HepG2 (cell line): ENCODE results near the gene SNRNP200. TPM values are rescaled to one million over a fixed set of nuclear protein-coding genes. Genes with fewer than 3 reads are reported as not detected.

Experiments
- KDM4B ChIP-seq: sonication (generic); formaldehyde crosslinking; IDR thresholded peaks from 2 replicates; pipeline ENCODE4 v1.4.0; 2020; ENCODE audit warnings: missing genetic modification reagents
- KDM5A ChIP-seq: fragments of 200-600 bp; sonication (generic); IDR thresholded peaks from 2 replicates; pipeline ENCODE4 v1.7.0; 2018; ENCODE audit warnings: antibody characterized with exemption, mild to moderate bottlenecking, low read length, borderline replicate concordance
- NKX3-1 ChIP-seq: sonication (generic); formaldehyde crosslinking; IDR thresholded peaks from 2 replicates; pipeline ENCODE4 v1.5.0; 2020; ENCODE audit warnings: missing genetic modification reagents
- NR2F2 ChIP-seq: IDR thresholded peaks from 2 replicates; pipeline ENCODE4 v1.6.1; 2012; ENCODE audit warnings: low read depth, inconsistent platforms, borderline replicate concordance
- NR3C1 ChIP-seq: sonication (generic); formaldehyde crosslinking; IDR thresholded peaks from 2 replicates; pipeline ENCODE4 v1.4.0; 2020; ENCODE audit warnings: missing genetic modification reagents
- ONECUT2 ChIP-seq: sonication (generic); formaldehyde crosslinking; IDR thresholded peaks from 2 replicates; pipeline ENCODE4 v1.4.0; 2020; ENCODE audit warnings: missing genetic modification reagents
- RFX3 ChIP-seq: IDR thresholded peaks from 2 replicates; pipeline ENCODE4 v1.6.1; 2016; ENCODE audit warnings: missing biosample characterization, missing genetic modification reagents
- SMC3 ChIP-seq: IDR thresholded peaks from 2 replicates; pipeline ENCODE4 v1.6.1; 2011; ENCODE audit warnings: low read length, improper control_type of control experiment
- TCF7 ChIP-seq: sonication (generic); IDR thresholded peaks from 2 replicates; pipeline ENCODE4 v1.6.1; 2016; ENCODE audit warnings: antibody characterized with exemption, low read depth
- U2AF1 ChIP-seq: fragments of 200-400 bp; formaldehyde crosslinking; optimal IDR thresholded peaks from 2 replicates; pipeline ENCODE3; 2017; ENCODE audit warnings: mild to moderate bottlenecking, low read depth, low read length
- XRCC5 ChIP-seq: fragments of 200-400 bp; formaldehyde crosslinking; optimal IDR thresholded peaks from 2 replicates; pipeline ENCODE3; 2017; ENCODE audit warnings: mild to moderate bottlenecking, low read length
- ZBTB7B ChIP-seq: sonication (generic); formaldehyde crosslinking; IDR thresholded peaks from 2 replicates; pipeline ENCODE4 v1.4.0; 2020; ENCODE audit warnings: missing genetic modification reagents
- ZNF552 ChIP-seq: sonication (generic); formaldehyde crosslinking; IDR thresholded peaks from 2 replicates; pipeline ENCODE4 v1.9.0; 2022; ENCODE audit warnings: missing genetic modification reagents, mild to moderate bottlenecking, borderline replicate concordance
- ZNF773 ChIP-seq: sonication (generic); formaldehyde crosslinking; IDR thresholded peaks from 2 replicates; pipeline ENCODE4 v1.4.0; 2020; ENCODE audit warnings: missing genetic modification reagents, borderline replicate concordance
- polyA plus RNA-seq, 8 experiments: library from polyadenylated mRNA; depleted of rRNA in 3 of 8; stranded (reverse) in 7 of 8; unstranded in 1 of 8; fragments of >200 nt; fragmentation: Illumina TruSeq in 4 of 8; extraction: Trizol in 4 of 8; gene quantifications; 2 replicates each; pipeline versions ENCODE4 v1.2.1 to v1.2.3, GENCODE V29; 2011 to 2016; ENCODE audit warnings: low read depth in 4 of 8, missing spikeins in 1 of 8, mixed read lengths in 1 of 8; ENCODE audit not compliant: insufficient read depth in 1 of 8
- total RNA-seq, 5 experiments: library from RNA; depleted of rRNA; stranded (reverse); fragments of >200 nt; fragmentation: Illumina TruSeq; extraction: Trizol; gene quantifications; 2 replicates each; pipeline ENCODE4 v1.2.3, GENCODE V29; 2016; ENCODE audit warnings: low read depth in 1 of 5
- TF ChIP-seq, protein P1 (sequence below): sonication (generic); formaldehyde crosslinking; IDR thresholded peaks from 2 replicates; pipeline ENCODE4 v1.5.0; 2020; ENCODE audit warnings: mild to moderate bottlenecking, missing genetic modification reagents
- TF ChIP-seq, protein P2 (sequence below), 2 experiments: fragments of 450-650 bp in 1 of 2; sonication (generic) in 1 of 2; formaldehyde crosslinking; IDR thresholded peaks; 2 replicates each; pipeline versions ENCODE4 v1.5.0 to v1.8.0; 2020 to 2022; ENCODE audit warnings: mild to moderate bottlenecking in 1 of 2, missing genetic modification reagents in 1 of 2
- TF ChIP-seq, protein P3 (sequence below): sonication (generic); formaldehyde crosslinking; IDR thresholded peaks from one replicate; pipeline ENCODE4 v1.5.1; 2020; ENCODE audit warnings: mild to moderate bottlenecking, missing genetic modification reagents; ENCODE audit errors: not compliant biosample characterization
- TF ChIP-seq, protein P4 (sequence below): sonication (generic); formaldehyde crosslinking; IDR thresholded peaks from 2 replicates; pipeline ENCODE4 v1.5.1; 2020; ENCODE audit warnings: mild to moderate bottlenecking, moderate library complexity, missing genetic modification reagents

The SNRNP200 gene
- total and polyA plus RNA-seq, 2 of the 13 experiments (the other 11 are each of a cell fraction or from before 2014, with no cell fraction given): 99.0 to 232 TPM

DNA sequence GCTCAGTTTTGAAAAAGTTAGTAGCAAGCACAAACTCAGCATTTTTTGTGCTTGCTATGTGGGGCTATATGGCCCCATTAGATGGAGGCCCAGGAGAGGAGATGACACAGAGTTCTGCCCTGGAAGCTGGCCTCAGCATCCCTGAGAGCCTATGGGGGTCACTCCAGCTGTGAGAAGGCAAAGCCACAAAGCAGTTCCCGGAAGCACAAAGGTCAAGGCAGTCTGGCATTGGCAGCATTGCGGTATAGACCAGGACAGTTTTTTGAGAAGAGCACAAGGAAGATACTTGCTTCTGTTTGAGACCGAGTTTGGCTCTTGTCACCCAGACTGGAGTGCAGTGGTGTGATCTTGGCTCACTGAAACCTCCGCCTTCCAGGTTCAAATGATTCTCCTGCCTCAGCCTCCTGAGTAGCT, 12.2 kb upstream of the SNRNP200 start (continued):
- TF ChIP-seq NR3C1 (CRISPR knock-in tag) (no peak), NKX3-1 (CRISPR knock-in tag) (no peak), XRCC5 (peak; percentile 33), ZNF552 (CRISPR knock-in tag) (no peak), KDM4B (CRISPR knock-in tag) (no peak), NR2F2 (no peak), ZBTB7B (CRISPR knock-in tag) (peak; percentile 79), SMC3 (no peak), TCF7 (no peak; the same call in 1 of the 2 replicates), RFX3 (CRISPR knock-in tag) (no peak), U2AF1 (no peak), KDM5A (no peak), ZNF773 (CRISPR knock-in tag) (no peak), ONECUT2 (no peak)
- TF ChIP-seq, protein P1, sequence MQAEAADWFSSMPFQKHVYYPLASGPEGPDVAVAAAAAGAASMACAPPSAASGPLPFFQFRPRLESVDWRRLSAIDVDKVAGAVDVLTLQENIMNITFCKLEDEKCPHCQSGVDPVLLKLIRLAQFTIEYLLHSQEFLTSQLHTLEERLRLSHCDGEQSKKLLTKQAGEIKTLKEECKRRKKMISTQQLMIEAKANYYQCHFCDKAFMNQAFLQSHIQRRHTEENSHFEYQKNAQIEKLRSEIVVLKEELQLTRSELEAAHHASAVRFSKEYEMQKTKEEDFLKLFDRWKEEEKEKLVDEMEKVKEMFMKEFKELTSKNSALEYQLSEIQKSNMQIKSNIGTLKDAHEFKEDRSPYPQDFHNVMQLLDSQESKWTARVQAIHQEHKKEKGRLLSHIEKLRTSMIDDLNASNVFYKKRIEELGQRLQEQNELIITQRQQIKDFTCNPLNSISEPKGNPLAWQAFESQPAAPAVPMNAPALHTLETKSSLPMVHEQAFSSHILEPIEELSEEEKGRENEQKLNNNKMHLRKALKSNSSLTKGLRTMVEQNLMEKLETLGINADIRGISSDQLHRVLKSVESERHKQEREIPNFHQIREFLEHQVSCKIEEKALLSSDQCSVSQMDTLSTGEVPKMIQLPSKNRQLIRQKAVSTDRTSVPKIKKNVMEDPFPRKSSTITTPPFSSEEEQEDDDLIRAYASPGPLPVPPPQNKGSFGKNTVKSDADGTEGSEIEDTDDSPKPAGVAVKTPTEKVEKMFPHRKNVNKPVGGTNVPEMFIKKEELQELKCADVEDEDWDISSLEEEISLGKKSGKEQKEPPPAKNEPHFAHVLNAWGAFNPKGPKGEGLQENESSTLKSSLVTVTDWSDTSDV: no peak
- TF ChIP-seq, protein P2, sequence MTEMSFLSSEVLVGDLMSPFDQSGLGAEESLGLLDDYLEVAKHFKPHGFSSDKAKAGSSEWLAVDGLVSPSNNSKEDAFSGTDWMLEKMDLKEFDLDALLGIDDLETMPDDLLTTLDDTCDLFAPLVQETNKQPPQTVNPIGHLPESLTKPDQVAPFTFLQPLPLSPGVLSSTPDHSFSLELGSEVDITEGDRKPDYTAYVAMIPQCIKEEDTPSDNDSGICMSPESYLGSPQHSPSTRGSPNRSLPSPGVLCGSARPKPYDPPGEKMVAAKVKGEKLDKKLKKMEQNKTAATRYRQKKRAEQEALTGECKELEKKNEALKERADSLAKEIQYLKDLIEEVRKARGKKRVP (CRISPR knock-in tag; IDR thresholded peaks at IDR 0.05): no peak
- TF ChIP-seq, protein P3, sequence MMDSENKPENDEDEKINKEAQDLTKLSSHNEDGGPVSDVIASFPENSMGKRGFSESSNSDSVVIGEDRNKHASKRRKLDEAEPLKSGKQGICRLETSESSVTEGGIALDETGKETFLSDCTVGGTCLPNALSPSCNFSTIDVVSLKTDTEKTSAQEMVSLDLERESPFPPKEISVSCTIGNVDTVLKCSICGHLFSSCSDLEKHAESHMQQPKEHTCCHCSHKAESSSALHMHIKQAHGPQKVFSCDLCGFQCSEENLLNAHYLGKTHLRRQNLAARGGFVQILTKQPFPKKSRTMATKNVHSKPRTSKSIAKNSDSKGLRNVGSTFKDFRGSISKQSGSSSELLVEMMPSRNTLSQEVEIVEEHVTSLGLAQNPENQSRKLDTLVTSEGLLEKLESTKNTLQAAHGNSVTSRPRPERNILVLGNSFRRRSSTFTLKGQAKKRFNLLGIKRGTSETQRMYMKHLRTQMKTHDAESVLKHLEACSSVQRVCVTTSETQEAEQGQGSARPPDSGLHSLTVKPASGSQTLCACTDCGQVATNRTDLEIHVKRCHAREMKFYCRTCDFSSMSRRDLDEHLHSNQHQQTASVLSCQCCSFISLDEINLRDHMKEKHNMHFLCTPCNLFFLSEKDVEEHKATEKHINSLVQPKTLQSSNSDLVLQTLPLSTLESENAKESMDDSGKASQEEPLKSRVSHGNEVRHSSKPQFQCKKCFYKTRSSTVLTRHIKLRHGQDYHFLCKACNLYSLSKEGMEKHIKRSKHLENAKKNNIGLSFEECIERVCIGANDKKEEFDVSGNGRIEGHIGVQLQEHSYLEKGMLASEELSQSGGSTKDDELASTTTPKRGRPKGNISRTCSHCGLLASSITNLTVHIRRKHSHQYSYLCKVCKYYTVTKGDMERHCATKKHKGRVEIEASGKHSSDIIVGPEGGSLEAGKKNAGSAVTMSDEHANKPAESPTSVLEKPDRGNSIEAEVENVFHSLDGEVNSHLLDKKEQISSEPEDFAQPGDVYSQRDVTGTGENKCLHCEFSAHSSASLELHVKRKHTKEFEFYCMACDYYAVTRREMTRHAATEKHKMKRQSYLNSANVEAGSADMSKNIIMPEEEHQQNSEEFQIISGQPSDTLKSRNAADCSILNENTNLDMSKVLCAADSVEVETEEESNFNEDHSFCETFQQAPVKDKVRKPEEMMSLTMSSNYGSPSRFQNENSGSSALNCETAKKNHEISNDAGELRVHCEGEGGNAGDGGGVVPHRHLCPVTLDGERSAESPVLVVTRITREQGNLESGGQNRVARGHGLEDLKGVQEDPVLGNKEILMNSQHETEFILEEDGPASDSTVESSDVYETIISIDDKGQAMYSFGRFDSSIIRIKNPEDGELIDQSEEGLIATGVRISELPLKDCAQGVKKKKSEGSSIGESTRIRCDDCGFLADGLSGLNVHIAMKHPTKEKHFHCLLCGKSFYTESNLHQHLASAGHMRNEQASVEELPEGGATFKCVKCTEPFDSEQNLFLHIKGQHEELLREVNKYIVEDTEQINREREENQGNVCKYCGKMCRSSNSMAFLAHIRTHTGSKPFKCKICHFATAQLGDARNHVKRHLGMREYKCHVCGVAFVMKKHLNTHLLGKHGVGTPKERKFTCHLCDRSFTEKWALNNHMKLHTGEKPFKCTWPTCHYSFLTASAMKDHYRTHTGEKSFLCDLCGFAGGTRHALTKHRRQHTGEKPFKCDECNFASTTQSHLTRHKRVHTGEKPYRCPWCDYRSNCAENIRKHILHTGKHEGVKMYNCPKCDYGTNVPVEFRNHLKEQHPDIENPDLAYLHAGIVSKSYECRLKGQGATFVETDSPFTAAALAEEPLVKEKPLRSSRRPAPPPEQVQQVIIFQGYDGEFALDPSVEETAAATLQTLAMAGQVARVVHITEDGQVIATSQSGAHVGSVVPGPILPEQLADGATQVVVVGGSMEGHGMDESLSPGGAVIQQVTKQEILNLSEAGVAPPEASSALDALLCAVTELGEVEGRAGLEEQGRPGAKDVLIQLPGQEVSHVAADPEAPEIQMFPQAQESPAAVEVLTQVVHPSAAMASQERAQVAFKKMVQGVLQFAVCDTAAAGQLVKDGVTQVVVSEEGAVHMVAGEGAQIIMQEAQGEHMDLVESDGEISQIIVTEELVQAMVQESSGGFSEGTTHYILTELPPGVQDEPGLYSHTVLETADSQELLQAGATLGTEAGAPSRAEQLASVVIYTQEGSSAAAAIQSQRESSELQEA: no peak
- TF ChIP-seq, protein P4, sequence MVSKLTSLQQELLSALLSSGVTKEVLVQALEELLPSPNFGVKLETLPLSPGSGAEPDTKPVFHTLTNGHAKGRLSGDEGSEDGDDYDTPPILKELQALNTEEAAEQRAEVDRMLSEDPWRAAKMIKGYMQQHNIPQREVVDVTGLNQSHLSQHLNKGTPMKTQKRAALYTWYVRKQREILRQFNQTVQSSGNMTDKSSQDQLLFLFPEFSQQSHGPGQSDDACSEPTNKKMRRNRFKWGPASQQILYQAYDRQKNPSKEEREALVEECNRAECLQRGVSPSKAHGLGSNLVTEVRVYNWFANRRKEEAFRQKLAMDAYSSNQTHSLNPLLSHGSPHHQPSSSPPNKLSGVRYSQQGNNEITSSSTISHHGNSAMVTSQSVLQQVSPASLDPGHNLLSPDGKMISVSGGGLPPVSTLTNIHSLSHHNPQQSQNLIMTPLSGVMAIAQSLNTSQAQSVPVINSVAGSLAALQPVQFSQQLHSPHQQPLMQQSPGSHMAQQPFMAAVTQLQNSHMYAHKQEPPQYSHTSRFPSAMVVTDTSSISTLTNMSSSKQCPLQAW (CRISPR knock-in tag): no peak
